Activated T-cell treated with anti-CD3 and anti-CD28 coated beads, Interleukin-2, amount 50 U/mL, for 4 hours (primary cell): ENCODE data around the gene MOB3B. TPM values are rescaled to one million over a fixed set of nuclear protein-coding genes. Genes with fewer than 3 reads are reported as not detected.

Experiments used
- ATAC-seq, 2 donors: fragments of 200-7000 bp; cut with Tn5 transposase; one replicate each; pipeline ENCODE4 v1.10.0; 2021
- DNase-seq: peaks from one replicate; pipeline ENCODE4 v3.0.0-alpha.2; 2020
- H3K27me3 Mint-ChIP-seq: one replicate; pipeline ENCODE4 v1.8.0; 2021; ENCODE audit warnings: low read depth, mixed read lengths
- H3K36me3 Mint-ChIP-seq: one replicate; pipeline ENCODE4 v1.8.0; 2022; ENCODE audit warnings: mixed read lengths; ENCODE audit not compliant: insufficient read depth
- H3K4me1 Mint-ChIP-seq: one replicate; pipeline ENCODE4 v1.8.0; 2021; ENCODE audit warnings: low read depth, mixed read lengths
- H3K4me3 Mint-ChIP-seq: one replicate; pipeline ENCODE4 v1.8.0; 2021; ENCODE audit warnings: mild to moderate bottlenecking, moderate library complexity, mixed read lengths
- H3K9me3 Mint-ChIP-seq: one replicate; pipeline ENCODE4 v1.8.0; 2021; ENCODE audit warnings: mixed read lengths
- total RNA-seq, 3 donors: library from RNA; stranded (reverse); gene quantifications; one replicate each; pipeline ENCODE4 v1.2.1, GENCODE V29; 2021

The MOB3B gene
- total RNA-seq, 3 donors from 2014 or later, result 0.45 to 0.96 (median 0.57) TPM

GRCh38 chr9:27558307-27558706, 28.7 kb upstream of the MOB3B start:
- DNase-seq, result no peak
- Mint-ChIP-seq H3K9me3 (no peaks in the 10 kb centered on the region), H3K27me3 (no peaks in the 10 kb centered on the region), H3K36me3 (peaks cover 28% of the 10 kb centered on the region), H3K4me1 (peaks cover 2% of the 10 kb centered on the region), H3K4me3 (no peak overlapping the region)
- ATAC-seq, result no peak

- peaks cover 33% of the 10 kb centered on the region for H3K36me3 Mint-ChIP-seq
- DNase-seq (no peak), ATAC-seq (no peak)
- no peaks in the 10 kb centered on the region for H3K9me3 Mint-ChIP-seq
- no peaks in the 10 kb centered on the region for H3K27me3 Mint-ChIP-seq
- H3K4me3 Mint-ChIP-seq, result no peak overlapping the region
- no peaks in the 10 kb centered on the region for H3K4me1 Mint-ChIP-seq
These were observed 26.9 kb upstream of the MOB3B start for GRCh38 chr9:27556470-27556869.

- ATAC-seq (no peak), DNase-seq (no peak)
- H3K9me3 Mint-ChIP-seq, result no peaks in the 10 kb centered on the region
- no peaks in the 10 kb centered on the region for H3K4me1 Mint-ChIP-seq
- H3K27me3 Mint-ChIP-seq, result no peaks in the 10 kb centered on the region
- H3K36me3 Mint-ChIP-seq, result peaks cover 34% of the 10 kb centered on the region
- H3K4me3 Mint-ChIP-seq, result no peak overlapping the region
These were observed 25.1 kb upstream of the MOB3B start for GRCh38 chr9:27554712-27555111.

GRCh38 chr9:27549196-27549755, 19.7 kb upstream of the MOB3B start:
- H3K9me3 Mint-ChIP-seq, result no peaks in the 10 kb centered on the region
- DNase-seq (no peak), ATAC-seq (no peak)
- H3K36me3 Mint-ChIP-seq, result peaks cover 32% of the 10 kb centered on the region
- no peak overlapping the region for H3K4me3 Mint-ChIP-seq
- H3K27me3 Mint-ChIP-seq, result no peaks in the 10 kb centered on the region
- no peaks in the 10 kb centered on the region for H3K4me1 Mint-ChIP-seq

GRCh38 chr9:27548055-27548741, 18.6 kb upstream of the MOB3B start:
- Mint-ChIP-seq H3K9me3 (no peaks in the 10 kb centered on the region), H3K4me3 (no peak overlapping the region), H3K27me3 (no peaks in the 10 kb centered on the region), H3K4me1 (no peaks in the 10 kb centered on the region), H3K36me3 (peaks cover 24% of the 10 kb centered on the region)
- no peak for ATAC-seq
- DNase-seq, result no peak

- H3K27me3 Mint-ChIP-seq, result no peaks in the 10 kb centered on the region
- ATAC-seq (no peak), DNase-seq (no peak)
- H3K36me3 Mint-ChIP-seq, result peaks cover 17% of the 10 kb centered on the region
- H3K9me3 Mint-ChIP-seq, result no peaks in the 10 kb centered on the region
- H3K4me1 Mint-ChIP-seq, result no peaks in the 10 kb centered on the region
- H3K4me3 Mint-ChIP-seq, result no peak overlapping the region
These were observed 15.9 kb upstream of the MOB3B start for GRCh38 chr9:27545471-27545870.

- no peak overlapping the region for H3K4me3 Mint-ChIP-seq
- no peaks in the 10 kb centered on the region for H3K4me1 Mint-ChIP-seq
- peaks cover 17% of the 10 kb centered on the region for H3K36me3 Mint-ChIP-seq
- no peak for ATAC-seq
- no peaks in the 10 kb centered on the region for H3K9me3 Mint-ChIP-seq
- no peak for DNase-seq
- no peaks in the 10 kb centered on the region for H3K27me3 Mint-ChIP-seq
These were observed 12.9 kb upstream of the MOB3B start for GRCh38 chr9:27542508-27542907.

- Mint-ChIP-seq H3K36me3 (peaks cover 17% of the 10 kb centered on the region), H3K4me1 (no peaks in the 10 kb centered on the region), H3K4me3 (no peak overlapping the region), H3K27me3 (no peaks in the 10 kb centered on the region), H3K9me3 (no peaks in the 10 kb centered on the region)
- ATAC-seq (no peak), DNase-seq (no peak)
These were observed 12.1 kb upstream of the MOB3B start for GRCh38 chr9:27541740-27542139.

GRCh38 chr9:27540502-27540901, 10.9 kb upstream of the MOB3B start:
- H3K9me3 Mint-ChIP-seq, result no peaks in the 10 kb centered on the region
- peaks cover 15% of the 10 kb centered on the region for H3K36me3 Mint-ChIP-seq
- no peak for DNase-seq
- no peak overlapping the region for H3K4me3 Mint-ChIP-seq
- no peaks in the 10 kb centered on the region for H3K4me1 Mint-ChIP-seq
- H3K27me3 Mint-ChIP-seq, result no peaks in the 10 kb centered on the region
- ATAC-seq, result no peak

- Mint-ChIP-seq H3K4me3 (no peak overlapping the region), H3K9me3 (no peaks in the 10 kb centered on the region)
- no peak for ATAC-seq
These were observed 10.1 kb upstream of the MOB3B start for GRCh38 chr9:27539479-27540441.

GRCh38 chr9:27538647-27539046, 9.0 kb upstream of the MOB3B start:
- DNase-seq (no peak), ATAC-seq (no peak)
- peaks cover 11% of the 10 kb centered on the region for H3K36me3 Mint-ChIP-seq
- H3K9me3 Mint-ChIP-seq, result no peaks in the 10 kb centered on the region
- H3K27me3 Mint-ChIP-seq, result no peaks in the 10 kb centered on the region
- H3K4me3 Mint-ChIP-seq, result no peak overlapping the region
- H3K4me1 Mint-ChIP-seq, result no peaks in the 10 kb centered on the region

More at GRCh38 chr9:27539479-27540441, 10.1 kb upstream of the MOB3B start:
- Mint-ChIP-seq H3K4me1 (no peaks in the 10 kb centered on the region), H3K27me3 (no peaks in the 10 kb centered on the region), H3K36me3 (peaks cover 16% of the 10 kb centered on the region)
- no peak for DNase-seq

- peaks cover 8% of the 10 kb centered on the region for H3K36me3 Mint-ChIP-seq
- H3K27me3 Mint-ChIP-seq, result no peaks in the 10 kb centered on the region
- H3K9me3 Mint-ChIP-seq, result no peaks in the 10 kb centered on the region
- ATAC-seq (no peak), DNase-seq (no peak)
- H3K4me1 Mint-ChIP-seq, result no peaks in the 10 kb centered on the region
- no peak overlapping the region for H3K4me3 Mint-ChIP-seq
These were observed 8.1 kb upstream of the MOB3B start for GRCh38 chr9:27537756-27538155.

GRCh38 chr9:27537027-27537435, 7.4 kb upstream of the MOB3B start:
- Mint-ChIP-seq H3K9me3 (no peaks in the 10 kb centered on the region), H3K27me3 (no peaks in the 10 kb centered on the region), H3K4me1 (no peaks in the 10 kb centered on the region), H3K36me3 (peaks cover 5% of the 10 kb centered on the region), H3K4me3 (no peak overlapping the region)
- DNase-seq (no peak), ATAC-seq (no peak)

- Mint-ChIP-seq H3K27me3 (no peaks in the 10 kb centered on the region), H3K9me3 (no peaks in the 10 kb centered on the region), H3K36me3 (peaks cover 5% of the 10 kb centered on the region), H3K4me1 (no peaks in the 10 kb centered on the region), H3K4me3 (no peak overlapping the region)
- ATAC-seq, result no peak
- no peak for DNase-seq
These were observed 6.6 kb upstream of the MOB3B start for GRCh38 chr9:27536168-27536567.
